PFSK-1 (cell line): ENCODE data around the gene GJC3. TPM values are rescaled to one million over a fixed set of nuclear protein-coding genes. Genes with fewer than 3 reads are reported as not detected.

Source experiments
- FOXP2 ChIP-seq: optimal IDR thresholded peaks from 2 replicates; pipeline ENCODE3; 2011; ENCODE audit warnings: borderline replicate concordance, control low read depth, inconsistent platforms; ENCODE audit not compliant: insufficient read depth; ENCODE audit errors: extremely low read length, extremely low read depth
- POLR2AphosphoS5 ChIP-seq: IDR thresholded peaks from 2 replicates; pipeline ENCODE4 v1.6.1; 2012; ENCODE audit warnings: low read depth, mild to moderate bottlenecking, control low read depth, low read length, moderate library complexity
- REST ChIP-seq, 2 experiments: IDR thresholded peaks; 2 replicates each; pipeline versions ENCODE4 v1.6.1 to v1.8.0; 2011 to 2012; ENCODE audit warnings: low read depth in 2 of 2, low read length in 2 of 2, control low read depth in 1 of 2, inconsistent platforms in 1 of 2, mild to moderate bottlenecking in 1 of 2, moderate library complexity in 1 of 2; ENCODE audit not compliant: insufficient read depth in 1 of 2
- SIN3A ChIP-seq: IDR thresholded peaks from 2 replicates; pipeline ENCODE4 v1.6.1; 2012; ENCODE audit warnings: mild to moderate bottlenecking, low read length, moderate library complexity, borderline replicate concordance; ENCODE audit not compliant: insufficient read depth
- TAF1 ChIP-seq: IDR thresholded peaks from 2 replicates; pipeline ENCODE4 v1.6.1; 2012; ENCODE audit warnings: low read length, control low read depth, borderline replicate concordance; ENCODE audit not compliant: insufficient read depth
- polyA plus RNA-seq: library from polyadenylated mRNA; unstranded; fragments of >200 nt; gene quantifications from one replicate; pipeline ENCODE4 v1.2.1, GENCODE V29; 2012; ENCODE audit warnings: low read depth, missing spikeins; ENCODE audit not compliant: insufficient read length

GJC3 gene
- not detected for polyA plus RNA-seq

DNA sequence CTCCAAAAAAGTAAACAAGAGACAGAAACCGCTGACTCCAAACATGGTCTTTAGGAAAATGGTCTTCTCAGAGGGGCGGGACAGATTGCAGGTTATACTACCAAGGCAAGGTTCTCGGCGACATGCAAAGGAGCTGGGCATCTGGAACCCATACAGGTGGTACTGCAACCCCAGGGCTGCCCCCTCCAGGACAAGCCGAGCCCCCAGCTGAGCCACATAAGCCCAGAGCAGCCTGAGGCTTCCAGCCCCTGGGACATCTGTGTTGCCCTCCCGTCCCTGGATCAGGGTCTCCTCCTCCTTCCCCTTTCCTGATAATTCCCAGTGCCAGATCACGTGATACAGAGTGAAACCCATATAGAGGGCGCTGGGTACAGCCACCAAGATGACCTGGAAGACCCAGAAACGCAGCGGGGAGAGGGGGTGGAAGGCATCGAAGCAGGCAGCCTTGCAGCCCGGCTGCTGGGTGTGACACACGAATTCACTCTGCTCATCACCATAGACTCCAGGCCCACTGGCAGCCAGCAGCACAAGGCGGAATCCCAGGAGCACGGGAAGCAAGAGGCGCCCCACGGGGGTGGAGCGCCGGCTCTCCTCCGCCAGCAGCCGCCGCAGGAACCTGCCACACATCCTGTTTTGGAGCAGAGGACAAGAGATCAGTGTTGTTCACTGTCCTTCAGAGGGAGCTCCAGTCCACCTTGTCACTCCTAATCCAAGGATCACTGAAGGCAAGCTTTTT, at the start of gene GJC3:
GJC3 (minus strand) TSS at position 627 of the 736 bp plus-strand sequence; CDS start at position 627, 0 bp downstream.
- no peak for TF ChIP-seq POLR2AphosphoS5
- no peak for TF ChIP-seq REST (IDR thresholded peaks at IDR 0.05; ENCODE audit: insufficient read depth in 1 of 2, low read depth in 2 of 2, low read length in 2 of 2)
- TF ChIP-seq FOXP2: no peak
- no peak for TF ChIP-seq TAF1
- no peak for TF ChIP-seq SIN3A

DNA sequence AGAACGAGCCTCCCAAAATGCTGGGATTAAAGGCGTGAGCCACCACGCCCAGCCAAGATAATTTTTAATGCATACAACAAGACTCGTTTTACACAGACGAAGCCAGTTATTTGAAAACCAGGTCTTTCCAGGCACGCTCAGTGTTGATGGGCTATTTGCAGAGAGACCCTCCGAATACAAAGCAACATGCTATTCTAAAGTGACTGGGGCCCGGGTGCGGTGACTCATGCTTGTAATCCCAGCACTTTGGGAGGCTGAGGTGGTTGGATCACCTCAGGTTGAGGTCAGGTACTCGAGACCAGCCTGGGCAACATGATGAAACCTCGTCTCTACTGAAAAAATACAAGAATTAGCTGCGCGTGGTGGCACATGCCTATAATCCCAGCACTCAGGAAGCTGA, 47.2 kb upstream of the GJC3 start:
- TF ChIP-seq FOXP2 (no peak), TAF1 (no peak), POLR2AphosphoS5 (no peak), SIN3A (no peak), REST (IDR thresholded peaks at IDR 0.05; ENCODE audit: insufficient read depth in 1 of 2, low read depth in 2 of 2, low read length in 2 of 2) (no peak)

DNA sequence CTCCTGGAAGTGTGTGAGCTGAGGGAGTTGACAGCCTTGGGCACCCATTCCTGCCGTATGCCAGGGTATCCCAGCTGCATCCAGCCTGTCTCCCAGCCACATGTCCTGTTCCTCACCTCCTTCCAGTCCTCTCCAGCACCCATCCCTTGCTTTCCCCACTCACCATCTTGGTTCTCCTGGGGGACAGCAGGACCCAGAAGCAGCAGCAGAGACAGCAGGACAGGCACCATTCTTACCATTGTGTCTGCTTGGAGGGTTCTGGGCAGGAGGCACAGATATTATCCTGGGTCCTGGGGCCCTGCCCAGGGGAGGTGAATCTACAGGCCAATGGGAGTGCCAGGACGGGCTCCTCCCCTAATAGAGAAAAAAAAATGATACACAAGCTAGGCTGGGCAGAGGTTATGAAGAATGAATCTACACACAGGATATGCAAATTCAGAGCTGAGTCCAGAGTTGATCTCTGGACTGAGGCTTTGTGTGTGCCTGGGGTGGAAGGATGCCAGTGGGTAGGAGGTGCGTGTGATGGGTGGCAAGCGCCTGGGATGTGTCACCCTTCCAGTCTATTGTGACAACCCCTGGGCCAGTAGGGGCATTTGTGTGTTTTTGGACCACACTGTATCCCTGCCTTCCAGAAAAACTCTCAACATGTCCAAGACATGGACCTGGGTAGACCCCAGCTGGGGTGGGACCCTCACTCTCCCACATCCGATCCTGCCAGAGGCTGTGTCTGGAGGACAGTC, 46.5 kb upstream of the GJC3 start, which contains the start of gene AZGP1:
AZGP1 (minus strand) TSS at position 250 of the 740 bp plus-strand sequence; CDS start at position 239, 11 bp downstream.
- TF ChIP-seq POLR2AphosphoS5 (no peak), REST (IDR thresholded peaks at IDR 0.05; ENCODE audit: insufficient read depth in 1 of 2, low read depth in 2 of 2, low read length in 2 of 2) (no peak), FOXP2 (no peak), TAF1 (no peak), SIN3A (no peak)

- TF ChIP-seq REST (IDR thresholded peaks at IDR 0.05; ENCODE audit: insufficient read depth in 1 of 2, low read depth in 2 of 2, low read length in 2 of 2) (no peak), FOXP2 (no peak), TAF1 (no peak), SIN3A (no peak), POLR2AphosphoS5 (no peak)
Measured at GRCh38 chr7:99974681-99975080, 45.3 kb upstream of the GJC3 start.
